Hematopoietic multipotent progenitor cell treated with erythropoietin and hydrocortisone succinate and interleukin-3 and kit ligand, for 6 days (in vitro differentiated cells): ENCODE results near the gene NCK2.
"Not testable (repeated sequence)": the region's sequence is repeated elsewhere in the genome, so short reads cannot be mapped to it uniquely, and the experiment has no call there.

Source experiments
- DNase-seq: peaks from one replicate; pipeline ENCODE4 v3.0.0-alpha.2; 2015

Gene NCK2

GRCh38 chr2:105757433-105757832, 12.7 kb downstream of the NCK2 start:
- DNase-seq: no peak

- no peak for DNase-seq
These were observed 15.5 kb downstream of the NCK2 start for GRCh38 chr2:105760191-105760590.

GRCh38 chr2:105760639-105761337, 16.1 kb downstream of the NCK2 start:
- DNase-seq: no peak

GRCh38 chr2:105761931-105762515, 17.3 kb downstream of the NCK2 start:
- no peak for DNase-seq

- DNase-seq: no peak
These were observed 18.4 kb downstream of the NCK2 start for GRCh38 chr2:105763076-105763475.

GRCh38 chr2:105764059-105764458, 19.3 kb downstream of the NCK2 start:
- no peak for DNase-seq

GRCh38 chr2:105765415-105766299, 20.9 kb downstream of the NCK2 start:
- DNase-seq: no peak

- DNase-seq: no peak
These were observed 21.7 kb downstream of the NCK2 start for GRCh38 chr2:105766300-105766866.

- DNase-seq: no peak
These were observed 23.5 kb downstream of the NCK2 start for GRCh38 chr2:105768176-105768575.

GRCh38 chr2:105768961-105769452, 24.3 kb downstream of the NCK2 start:
- no peak for DNase-seq

- no peak for DNase-seq
These were observed 24.8 kb downstream of the NCK2 start for GRCh38 chr2:105769504-105769903.

GRCh38 chr2:105770149-105770548, 25.4 kb downstream of the NCK2 start:
- DNase-seq: no peak

- not testable (repeated sequence) for DNase-seq
These were observed 26.6 kb downstream of the NCK2 start for GRCh38 chr2:105771291-105771690.

- DNase-seq: no peak
These were observed 27.1 kb downstream of the NCK2 start for GRCh38 chr2:105771836-105772235.

GRCh38 chr2:105772362-105772761, 27.6 kb downstream of the NCK2 start:
- no peak for DNase-seq

- no peak for DNase-seq
These were observed 28.9 kb downstream of the NCK2 start for GRCh38 chr2:105773568-105773967.

- DNase-seq: no peak
These were observed 30.1 kb downstream of the NCK2 start for GRCh38 chr2:105774781-105775337.

- no peak for DNase-seq
These were observed 31.3 kb downstream of the NCK2 start for GRCh38 chr2:105775809-105776559.

- DNase-seq: no peak
These were observed 31.8 kb downstream of the NCK2 start for GRCh38 chr2:105776560-105776928.

- no peak for DNase-seq
These were observed 32.3 kb downstream of the NCK2 start for GRCh38 chr2:105777031-105777482.

GRCh38 chr2:105777506-105778055, 32.9 kb downstream of the NCK2 start:
- DNase-seq: no peak

- no peak for DNase-seq
These were observed 33.4 kb downstream of the NCK2 start for GRCh38 chr2:105778080-105778607.
